ENCODE results near the gene USP31.

The USP31 gene

DNA sequence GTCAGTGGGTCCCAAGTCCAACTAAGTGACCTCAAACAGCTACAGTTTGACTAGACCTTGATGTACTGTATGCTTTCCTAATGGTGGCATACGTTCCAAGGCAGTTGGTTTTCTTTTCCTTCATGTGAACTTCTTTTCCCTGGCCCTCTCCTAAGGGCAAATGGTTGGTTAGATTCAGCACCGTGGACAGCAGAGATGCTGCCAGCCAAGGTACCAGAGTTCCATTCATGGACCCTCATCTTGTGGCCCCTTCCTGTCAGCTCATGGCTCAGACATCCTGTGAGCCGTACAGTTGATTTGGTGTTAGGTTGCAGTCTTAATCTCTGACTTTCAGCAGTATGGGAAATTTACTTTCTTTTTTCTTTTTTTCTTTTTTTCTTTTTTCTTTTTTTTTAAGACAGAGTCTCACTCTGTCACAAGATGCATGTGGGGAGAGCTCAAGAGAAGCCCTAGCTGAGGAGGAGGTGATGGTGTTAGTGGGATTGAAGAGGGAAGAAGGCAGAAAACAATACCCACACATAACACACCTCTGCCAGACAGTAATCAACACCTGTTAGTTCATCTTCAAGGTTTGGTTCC lies 122.4 kb downstream of the USP31 start:
- no peak for TF ChIP-seq NFIC (IDR thresholded peaks at IDR 0.05)
- no peak for TF ChIP-seq EP300 (IDR thresholded peaks at IDR 0.05; ENCODE audit: borderline replicate concordance)
- TF ChIP-seq CREB1 (IDR thresholded peaks at IDR 0.05; ENCODE audit: low read depth) = no peak
- TF ChIP-seq, protein P1, sequence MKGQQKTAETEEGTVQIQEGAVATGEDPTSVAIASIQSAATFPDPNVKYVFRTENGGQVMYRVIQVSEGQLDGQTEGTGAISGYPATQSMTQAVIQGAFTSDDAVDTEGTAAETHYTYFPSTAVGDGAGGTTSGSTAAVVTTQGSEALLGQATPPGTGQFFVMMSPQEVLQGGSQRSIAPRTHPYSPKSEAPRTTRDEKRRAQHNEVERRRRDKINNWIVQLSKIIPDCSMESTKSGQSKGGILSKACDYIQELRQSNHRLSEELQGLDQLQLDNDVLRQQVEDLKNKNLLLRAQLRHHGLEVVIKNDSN (IDR thresholded peaks at IDR 0.05) = no peak
- TF ChIP-seq, protein P2, sequence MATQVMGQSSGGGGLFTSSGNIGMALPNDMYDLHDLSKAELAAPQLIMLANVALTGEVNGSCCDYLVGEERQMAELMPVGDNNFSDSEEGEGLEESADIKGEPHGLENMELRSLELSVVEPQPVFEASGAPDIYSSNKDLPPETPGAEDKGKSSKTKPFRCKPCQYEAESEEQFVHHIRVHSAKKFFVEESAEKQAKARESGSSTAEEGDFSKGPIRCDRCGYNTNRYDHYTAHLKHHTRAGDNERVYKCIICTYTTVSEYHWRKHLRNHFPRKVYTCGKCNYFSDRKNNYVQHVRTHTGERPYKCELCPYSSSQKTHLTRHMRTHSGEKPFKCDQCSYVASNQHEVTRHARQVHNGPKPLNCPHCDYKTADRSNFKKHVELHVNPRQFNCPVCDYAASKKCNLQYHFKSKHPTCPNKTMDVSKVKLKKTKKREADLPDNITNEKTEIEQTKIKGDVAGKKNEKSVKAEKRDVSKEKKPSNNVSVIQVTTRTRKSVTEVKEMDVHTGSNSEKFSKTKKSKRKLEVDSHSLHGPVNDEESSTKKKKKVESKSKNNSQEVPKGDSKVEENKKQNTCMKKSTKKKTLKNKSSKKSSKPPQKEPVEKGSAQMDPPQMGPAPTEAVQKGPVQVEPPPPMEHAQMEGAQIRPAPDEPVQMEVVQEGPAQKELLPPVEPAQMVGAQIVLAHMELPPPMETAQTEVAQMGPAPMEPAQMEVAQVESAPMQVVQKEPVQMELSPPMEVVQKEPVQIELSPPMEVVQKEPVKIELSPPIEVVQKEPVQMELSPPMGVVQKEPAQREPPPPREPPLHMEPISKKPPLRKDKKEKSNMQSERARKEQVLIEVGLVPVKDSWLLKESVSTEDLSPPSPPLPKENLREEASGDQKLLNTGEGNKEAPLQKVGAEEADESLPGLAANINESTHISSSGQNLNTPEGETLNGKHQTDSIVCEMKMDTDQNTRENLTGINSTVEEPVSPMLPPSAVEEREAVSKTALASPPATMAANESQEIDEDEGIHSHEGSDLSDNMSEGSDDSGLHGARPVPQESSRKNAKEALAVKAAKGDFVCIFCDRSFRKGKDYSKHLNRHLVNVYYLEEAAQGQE (IDR thresholded peaks at IDR 0.05; ENCODE audit: low read depth) = peak; percentile 94
- no peak for TF ChIP-seq MAX (IDR thresholded peaks at IDR 0.05)
- TF ChIP-seq TEAD4 (IDR thresholded peaks at IDR 0.05) = no peak

DNA sequence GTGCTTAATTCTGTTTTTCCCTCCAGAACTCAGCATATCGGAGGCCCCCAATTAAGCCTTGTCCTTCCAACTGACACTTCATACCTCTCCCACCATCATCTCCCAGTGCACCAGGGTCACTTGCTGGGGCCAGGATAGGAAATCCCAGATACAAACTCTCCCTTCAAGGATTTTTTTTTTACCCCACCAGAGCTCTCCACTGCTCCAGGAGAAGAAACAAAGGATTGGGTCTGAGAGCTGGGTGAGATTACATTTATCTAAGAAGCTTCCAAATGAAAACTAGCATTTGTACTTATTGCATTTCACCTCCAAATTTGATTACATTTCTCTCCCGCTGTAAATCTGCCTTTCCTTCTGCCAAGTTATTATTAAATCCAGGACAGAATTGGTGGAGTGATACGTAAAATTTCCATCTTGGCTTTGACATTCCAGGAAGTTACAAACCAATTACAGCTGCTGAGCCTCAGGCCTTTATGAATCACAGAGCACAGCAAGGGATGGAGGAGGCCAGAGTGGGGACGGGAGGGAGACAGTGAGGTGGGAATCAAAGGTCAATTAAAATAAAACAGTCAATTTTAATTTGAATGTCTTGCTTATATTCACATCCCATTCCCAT lies 123.5 kb downstream of the USP31 start:
- TF ChIP-seq EP300 (IDR thresholded peaks at IDR 0.05; ENCODE audit: borderline replicate concordance) = no peak
- no peak for TF ChIP-seq MAX (IDR thresholded peaks at IDR 0.05)
- TF ChIP-seq TEAD4 (IDR thresholded peaks at IDR 0.05) = no peak
- TF ChIP-seq NFIC (IDR thresholded peaks at IDR 0.05) = no peak
- no peak for TF ChIP-seq ZBTB7A (IDR thresholded peaks at IDR 0.05; ENCODE audit: low read depth)
- no peak for TF ChIP-seq TAF1 (IDR thresholded peaks at IDR 0.05; ENCODE audit: low read depth)
- no peak for TF ChIP-seq EGR1 (IDR thresholded peaks at IDR 0.05)
- TF ChIP-seq TCF12 (IDR thresholded peaks at IDR 0.05; ENCODE audit: low read depth) = no peak

- TF ChIP-seq RAD21 (IDR thresholded peaks at IDR 0.05; ENCODE audit: low read depth) (no peak), NFIC (IDR thresholded peaks at IDR 0.05) (no peak), CEBPB (IDR thresholded peaks at IDR 0.05) (no peak), TAF1 (IDR thresholded peaks at IDR 0.05; ENCODE audit: low read depth) (no peak), CREB1 (IDR thresholded peaks at IDR 0.05; ENCODE audit: low read depth) (no peak)
Measured at GRCh38 chr16:23024044-23024443, 125.2 kb downstream of the USP31 start.

GRCh38 chr16:23020084-23020483 lies 129.2 kb downstream of the USP31 start:
- TF ChIP-seq, protein P1 (IDR thresholded peaks at IDR 0.05) = peak; percentile 69
- TF ChIP-seq FOXM1 (IDR thresholded peaks at IDR 0.05; ENCODE audit: borderline replicate concordance, low read depth) = no peak

DNA sequence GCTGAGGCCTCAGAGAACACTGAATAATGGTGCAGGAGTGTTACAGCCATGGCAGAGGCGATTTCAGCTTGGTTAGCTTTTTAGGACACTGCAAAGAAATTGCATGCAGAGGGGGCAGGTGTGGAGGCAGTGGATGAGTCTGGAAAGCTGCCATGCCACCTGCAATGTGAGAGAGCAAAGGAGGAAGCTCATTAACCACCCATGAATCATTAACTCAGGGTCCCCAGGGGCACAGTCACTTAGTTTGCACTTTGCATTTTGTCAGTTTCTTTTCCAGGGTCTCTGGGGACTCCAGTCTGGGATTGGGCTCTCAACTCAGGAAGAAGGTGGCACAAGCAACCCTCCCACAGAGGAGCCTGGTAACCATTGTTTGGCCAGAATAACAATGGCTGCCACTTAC lies 132.9 kb downstream of the USP31 start:
- TF ChIP-seq CEBPB (IDR thresholded peaks at IDR 0.05) (no peak), CREB1 (IDR thresholded peaks at IDR 0.05; ENCODE audit: low read depth) (no peak), ZBTB7A (IDR thresholded peaks at IDR 0.05; ENCODE audit: low read depth) (no peak), NFIC (IDR thresholded peaks at IDR 0.05) (no peak), TCF12 (IDR thresholded peaks at IDR 0.05; ENCODE audit: low read depth) (no peak), EGR1 (IDR thresholded peaks at IDR 0.05) (no peak), TAF1 (IDR thresholded peaks at IDR 0.05; ENCODE audit: low read depth) (no peak), EP300 (IDR thresholded peaks at IDR 0.05; ENCODE audit: borderline replicate concordance) (no peak), MAX (IDR thresholded peaks at IDR 0.05) (no peak), RAD21 (IDR thresholded peaks at IDR 0.05; ENCODE audit: low read depth) (no peak), TEAD4 (IDR thresholded peaks at IDR 0.05) (no peak), YY1 (IDR thresholded peaks at IDR 0.05; ENCODE audit: low read depth) (no peak), FOXM1 (IDR thresholded peaks at IDR 0.05; ENCODE audit: borderline replicate concordance, low read depth) (no peak)
- TF ChIP-seq, protein P2 (IDR thresholded peaks at IDR 0.05; ENCODE audit: low read depth) = no peak
- TF ChIP-seq, protein P1 (IDR thresholded peaks at IDR 0.05) = no peak

GRCh38 chr16:23015580-23015979 lies 133.7 kb downstream of the USP31 start:
- no peak for TF ChIP-seq EGR1 (IDR thresholded peaks at IDR 0.05)
- TF ChIP-seq EP300 (IDR thresholded peaks at IDR 0.05; ENCODE audit: borderline replicate concordance) = no peak
- TF ChIP-seq ZBTB7A (IDR thresholded peaks at IDR 0.05; ENCODE audit: low read depth) = no peak
- TF ChIP-seq CEBPB (IDR thresholded peaks at IDR 0.05) = no peak
- no peak for TF ChIP-seq FOXM1 (IDR thresholded peaks at IDR 0.05; ENCODE audit: borderline replicate concordance, low read depth)
- TF ChIP-seq TEAD4 (IDR thresholded peaks at IDR 0.05) = no peak
- no peak for TF ChIP-seq TCF12 (IDR thresholded peaks at IDR 0.05; ENCODE audit: low read depth)
